Activated naive CD4-positive, alpha-beta T cell treated with anti-CD3 and anti-CD28 coated beads, Interleukin-2, amount 50 U/mL, for 24 hours (primary cell): Measurements from ENCODE around the gene TMEM8B.
"Not testable (repeated sequence)": the region's sequence is repeated elsewhere in the genome, so short reads cannot be mapped to it uniquely, and the experiment has no call there.

Experiments
- H3K27ac Mint-ChIP-seq: one replicate; pipeline ENCODE4 v1.8.0; 2021; ENCODE audit warnings: mild to moderate bottlenecking, mixed read lengths
- H3K27me3 Mint-ChIP-seq: one replicate; pipeline ENCODE4 v1.8.0; 2021; ENCODE audit warnings: mixed read lengths
- H3K36me3 Mint-ChIP-seq: one replicate; pipeline ENCODE4 v1.8.0; 2021; ENCODE audit warnings: mixed read lengths
- H3K4me1 Mint-ChIP-seq: one replicate; pipeline ENCODE4 v1.8.0; 2021; ENCODE audit warnings: mixed read lengths
- H3K4me3 Mint-ChIP-seq: one replicate; pipeline ENCODE4 v1.8.0; 2021; ENCODE audit warnings: mild to moderate bottlenecking, mixed read lengths
- H3K9me3 Mint-ChIP-seq: one replicate; pipeline ENCODE4 v1.8.0; 2021; ENCODE audit warnings: mixed read lengths

Gene TMEM8B

GRCh38 chr9:35913429-35913828 lies 84.4 kb downstream of the TMEM8B start:
- not testable (repeated sequence) for H3K27ac Mint-ChIP-seq, H3K27me3 Mint-ChIP-seq, H3K4me3 Mint-ChIP-seq, H3K9me3 Mint-ChIP-seq, H3K36me3 Mint-ChIP-seq
- peaks cover 42% of the 10 kb centered on the region for H3K4me1 Mint-ChIP-seq

GRCh38 chr9:35914301-35914807 lies 85.3 kb downstream of the TMEM8B start:
- H3K9me3 Mint-ChIP-seq = no peaks in the 10 kb centered on the region
- H3K4me1 Mint-ChIP-seq = peaks cover 42% of the 10 kb centered on the region
- H3K4me3 Mint-ChIP-seq = no peak overlapping the region
- no peak overlapping the region for H3K27ac Mint-ChIP-seq
- no peaks in the 10 kb centered on the region for H3K27me3 Mint-ChIP-seq
- H3K36me3 Mint-ChIP-seq = no peaks in the 10 kb centered on the region
